GM06990 (cell line): ENCODE data around the gene PPP1R16B.
"Not testable (repeated sequence)": the region's sequence is repeated elsewhere in the genome, so short reads cannot be mapped to it uniquely, and the experiment has no call there.

Experiments
- DNase-seq: peaks from one replicate; pipeline ENCODE4 v3.0.0-alpha.2; 2011; ENCODE audit not compliant: insufficient read length; ENCODE audit errors: extremely low read depth
- H3K27me3 ChIP-seq: replicated peaks from 2 replicates; pipeline ENCODE4 v1.6.0; 2011; ENCODE audit warnings: low read length; ENCODE audit not compliant: control insufficient read depth, insufficient read depth
- H3K36me3 ChIP-seq: 2 replicates; pipeline ENCODE4 v1.5.1; 2011; ENCODE audit warnings: low read length; ENCODE audit not compliant: control insufficient read depth, insufficient read depth
- H3K4me3 ChIP-seq: replicated peaks from 2 replicates; pipeline ENCODE4 v1.5.1; 2011; ENCODE audit warnings: low read depth, mild to moderate bottlenecking, control low read depth, low read length
- TF ChIP-seq, protein P1 (sequence below): IDR thresholded peaks from 2 replicates; pipeline ENCODE4 v1.5.1; 2011; ENCODE audit warnings: low read length, control low read depth, mild to moderate bottlenecking, inconsistent platforms; ENCODE audit not compliant: insufficient read depth, poor library complexity, severe bottlenecking

Gene PPP1R16B

DNA sequence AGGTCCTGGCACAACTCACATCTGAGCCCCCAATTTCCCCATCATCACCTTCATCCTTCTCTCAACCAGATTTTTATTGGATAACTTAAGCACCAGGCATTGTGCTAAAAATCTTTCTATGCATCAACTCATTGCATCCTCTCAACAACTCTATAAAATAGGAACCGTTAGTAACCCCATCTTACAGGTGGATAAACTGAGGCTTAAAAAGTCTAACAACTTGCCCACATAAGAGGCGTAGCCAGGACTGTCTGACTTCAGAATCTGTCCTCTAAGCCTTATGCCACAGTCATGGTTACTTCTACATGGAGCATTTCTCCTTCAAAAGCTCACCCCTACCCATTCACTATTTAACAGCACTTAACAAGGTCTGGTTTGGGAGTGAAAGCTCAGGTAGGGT, 51.1 kb downstream of the PPP1R16B start:
- Histone ChIP-seq H3K4me3 (no peak overlapping the region), H3K27me3 (no peaks in the 10 kb centered on the region), H3K36me3 (peaks cover 9% of the 10 kb centered on the region)
- no peak for DNase-seq
- TF ChIP-seq, protein P1, sequence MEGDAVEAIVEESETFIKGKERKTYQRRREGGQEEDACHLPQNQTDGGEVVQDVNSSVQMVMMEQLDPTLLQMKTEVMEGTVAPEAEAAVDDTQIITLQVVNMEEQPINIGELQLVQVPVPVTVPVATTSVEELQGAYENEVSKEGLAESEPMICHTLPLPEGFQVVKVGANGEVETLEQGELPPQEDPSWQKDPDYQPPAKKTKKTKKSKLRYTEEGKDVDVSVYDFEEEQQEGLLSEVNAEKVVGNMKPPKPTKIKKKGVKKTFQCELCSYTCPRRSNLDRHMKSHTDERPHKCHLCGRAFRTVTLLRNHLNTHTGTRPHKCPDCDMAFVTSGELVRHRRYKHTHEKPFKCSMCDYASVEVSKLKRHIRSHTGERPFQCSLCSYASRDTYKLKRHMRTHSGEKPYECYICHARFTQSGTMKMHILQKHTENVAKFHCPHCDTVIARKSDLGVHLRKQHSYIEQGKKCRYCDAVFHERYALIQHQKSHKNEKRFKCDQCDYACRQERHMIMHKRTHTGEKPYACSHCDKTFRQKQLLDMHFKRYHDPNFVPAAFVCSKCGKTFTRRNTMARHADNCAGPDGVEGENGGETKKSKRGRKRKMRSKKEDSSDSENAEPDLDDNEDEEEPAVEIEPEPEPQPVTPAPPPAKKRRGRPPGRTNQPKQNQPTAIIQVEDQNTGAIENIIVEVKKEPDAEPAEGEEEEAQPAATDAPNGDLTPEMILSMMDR: no peak

DNA sequence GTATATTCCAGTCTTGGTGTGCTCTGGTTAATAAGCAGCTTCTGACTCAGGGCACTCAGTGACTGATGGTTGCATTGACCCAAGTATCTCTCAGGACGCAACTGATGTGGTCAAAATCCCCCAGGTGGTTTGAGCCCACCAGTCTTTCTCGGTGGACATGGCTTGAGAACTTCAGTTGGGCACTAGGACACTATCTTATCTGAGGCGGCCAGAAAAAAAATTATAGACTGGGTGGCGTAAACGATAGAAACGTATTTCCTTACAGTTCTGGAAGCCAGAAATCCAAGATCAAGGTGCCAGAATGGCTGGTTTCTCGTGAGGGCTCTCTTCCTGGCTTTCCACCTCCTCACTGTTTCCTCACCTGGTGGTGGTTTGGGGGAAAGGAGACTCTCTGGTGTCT, 52.2 kb downstream of the PPP1R16B start:
- TF ChIP-seq, protein P1: no peak
- Histone ChIP-seq H3K27me3 (no peaks in the 10 kb centered on the region), H3K36me3 (peaks cover 6% of the 10 kb centered on the region), H3K4me3 (no peak overlapping the region)
- DNase-seq: no peak

DNA sequence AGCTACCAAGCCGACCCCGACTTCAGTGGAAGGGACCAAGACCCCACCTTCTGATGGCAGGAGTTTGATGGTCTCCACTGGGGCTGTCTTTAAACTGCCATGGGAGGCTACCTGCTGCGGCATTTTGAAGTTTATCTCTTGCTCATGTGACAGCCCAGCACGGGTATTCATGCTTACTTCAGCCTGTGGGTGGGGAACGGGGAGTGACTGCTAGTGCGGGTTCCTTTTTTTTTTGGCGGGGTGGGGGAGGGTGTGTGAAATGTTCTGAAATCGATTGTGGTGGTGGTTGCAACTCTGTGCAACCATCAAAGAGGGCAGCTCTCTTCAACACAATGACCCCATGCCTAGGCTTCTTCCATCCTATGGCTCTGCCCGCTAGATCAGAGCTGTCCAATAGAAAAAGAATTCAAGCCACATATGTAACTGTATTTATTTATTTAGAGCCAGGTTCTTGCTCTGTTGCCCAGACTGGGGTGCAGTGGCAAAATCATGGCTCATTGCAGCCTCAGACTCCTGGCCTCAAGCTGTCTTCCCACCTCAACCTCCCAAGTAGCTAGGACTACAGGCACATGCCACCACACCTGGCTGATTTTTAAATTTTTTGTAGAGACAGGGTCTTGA, 53.7 kb downstream of the PPP1R16B start:
- Histone ChIP-seq H3K27me3 (no peaks in the 10 kb centered on the region), H3K36me3 (peaks cover 4% of the 10 kb centered on the region), H3K4me3 (no peak overlapping the region)
- DNase-seq: no peak
- TF ChIP-seq, protein P1: no peak

DNA sequence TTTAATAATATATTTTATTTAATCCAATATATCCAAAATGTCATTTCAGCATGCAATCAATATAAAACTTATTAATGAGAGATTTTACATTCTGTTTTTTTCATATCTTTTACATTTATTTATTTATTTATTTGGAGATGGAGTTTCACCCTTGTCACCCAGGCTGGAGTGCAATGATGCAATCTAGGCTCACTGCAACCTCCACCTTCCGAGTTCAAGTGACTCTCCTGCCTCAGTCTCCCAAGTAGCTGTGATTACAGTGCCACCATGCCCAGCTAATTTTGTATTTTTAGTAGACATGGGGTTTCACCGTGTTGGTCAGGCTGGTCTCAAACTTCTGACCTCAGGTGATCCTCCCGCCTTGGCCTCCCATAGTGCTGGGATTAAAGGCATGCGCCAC, 54.4 kb downstream of the PPP1R16B start:
- H3K27me3 ChIP-seq, DNase-seq: not testable (repeated sequence)

DNA sequence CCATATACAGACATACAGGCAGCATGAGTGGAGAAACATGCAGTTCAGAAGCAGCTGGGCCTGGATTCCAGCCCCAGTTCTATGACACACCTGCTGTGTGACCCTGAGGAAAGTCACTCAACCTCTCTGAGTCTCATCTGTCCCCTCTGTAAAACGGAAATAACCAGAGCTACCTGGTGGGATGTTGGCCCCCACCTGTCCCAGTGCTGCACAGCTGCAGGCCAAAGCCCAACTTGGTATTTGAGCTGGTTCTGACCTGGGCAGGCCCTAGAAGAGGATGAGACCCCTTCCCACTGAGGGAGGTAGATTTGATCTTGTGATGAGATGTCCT, 55.5 kb downstream of the PPP1R16B start:
- H3K4me3 ChIP-seq: no peak overlapping the region
- no peaks in the 10 kb centered on the region for H3K27me3 ChIP-seq
- TF ChIP-seq, protein P1: no peak
- DNase-seq: no peak
- H3K36me3 ChIP-seq: peaks cover 3% of the 10 kb centered on the region

More for the DNA sequence above, 54.4 kb downstream of the PPP1R16B start:
- not testable (repeated sequence) for H3K4me3 ChIP-seq, H3K36me3 ChIP-seq

DNA sequence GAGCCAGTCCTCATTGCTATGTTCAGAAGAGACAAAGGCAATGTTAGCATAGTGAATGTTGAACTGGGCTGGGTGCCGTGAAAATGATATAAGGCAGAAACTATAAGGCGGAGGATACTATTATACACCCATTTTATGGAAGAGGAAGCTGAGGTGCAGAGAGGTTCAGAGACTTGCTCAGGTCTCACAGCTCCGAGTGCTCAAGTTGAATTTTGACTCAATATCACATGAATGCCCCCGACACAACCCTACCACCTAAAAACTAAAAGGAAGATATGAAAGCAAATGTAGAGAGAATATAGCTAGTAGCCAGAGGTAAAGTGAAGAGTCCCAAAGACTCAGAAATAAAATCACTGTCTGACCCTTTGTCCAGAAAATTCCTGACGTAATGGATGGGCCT, 56.7 kb downstream of the PPP1R16B start:
- TF ChIP-seq, protein P1: no peak

More for the DNA sequence above, 56.7 kb downstream of the PPP1R16B start:
- DNase-seq: no peak
- Histone ChIP-seq H3K36me3 (no peaks in the 10 kb centered on the region), H3K27me3 (no peaks in the 10 kb centered on the region), H3K4me3 (no peak overlapping the region)
